ENCODE results near the gene LHFPL2. TPM values are rescaled to one million over a fixed set of nuclear protein-coding genes. Genes with fewer than 3 reads are reported as not detected.
"Not testable (repeated sequence)": the region's sequence is repeated elsewhere in the genome, so short reads cannot be mapped to it uniquely, and the experiment has no call there.

The LHFPL2 gene
- total and polyA plus RNA-seq, 2 donors (not counting 1 experiment from before 2014, with no cell fraction given), result 3.8 to 35.5 TPM

- Mint-ChIP-seq H3K9me3 (ENCODE audit: insufficient read depth) (peaks cover 3% of the 10 kb centered on the region), H3K4me1 (peaks cover 10% of the 10 kb centered on the region), H3K27me3 (no peaks in the 10 kb centered on the region), H3K4me3 (no peak overlapping the region), H3K27ac (no peak overlapping the region)
- Histone ChIP-seq H3K4me3 (ENCODE audit: control extremely low read depth in 1 of 5, extremely low read depth in 1 of 5, insufficient read depth in 1 of 5, low read depth in 2 of 5, low read length in 4 of 5) (no peak overlapping the region), H4K20me1 (ENCODE audit: control insufficient read depth, insufficient read depth, low read length, poor library complexity, severe bottlenecking) (no peaks in the 10 kb centered on the region), H3K79me2 (ENCODE audit: control insufficient read depth, insufficient read depth, low read length) (no peaks in the 10 kb centered on the region), H3K27me3 (replicated peaks in 1 of 4; ENCODE audit: control extremely low read depth in 1 of 4, control insufficient read depth in 3 of 4, insufficient read depth in 4 of 4, low read length in 3 of 4) (no peaks in the 10 kb centered on the region), H3K36me3 (replicated peaks in 1 of 2; ENCODE audit: control extremely low read depth in 1 of 2, control insufficient read depth in 1 of 2, extremely low read depth in 1 of 2, insufficient read depth in 2 of 2, low read length in 1 of 2) (peaks cover 1 to 5% of the 10 kb centered on the region in 2 experiments), H3K4me1 (ENCODE audit: control insufficient read depth in 2 of 2, insufficient read depth in 2 of 2, low read length in 2 of 2) (no peaks in the 10 kb centered on the region), H2AFZ (ENCODE audit: insufficient read depth, low read depth, low read length, poor library complexity, severe bottlenecking) (no peak overlapping the region), H3K9ac (ENCODE audit: low read length) (no peak overlapping the region), H3K9me3 (ENCODE audit: control extremely low read depth in 1 of 3, control insufficient read depth in 2 of 3, insufficient read depth in 1 of 3, low read length in 2 of 3) (peaks cover 0 to 7% (median 4%) of the 10 kb centered on the region in 3 donors), H3K4me2 (replicated peaks; ENCODE audit: low read depth, low read length, poor library complexity, severe bottlenecking) (no peak overlapping the region), H3K27ac (ENCODE audit: low read length in 2 of 2) (no peak overlapping the region)
- 4% methylated on average over 2 of the region's 3 CpGs for WGBS (ENCODE audit: insufficient coverage)
- DNase-seq, result no peak
- no peak for ATAC-seq (ENCODE audit: low read depth)
- ChIA-PET POLR2A (interaction anchor here (0.5 kb wide), 1 partner anchor 108 kb away, joined by 7 read pairs; no protein-coding TSS in a partner anchor), CTCF (interaction anchor here (0.7 to 1.0 kb wide), 3 partner anchors 9 to 27 kb away, joined by 3 to 4 read pairs (median 3); partner anchors contain the start of gene LHFPL2)
- TF ChIP-seq, protein P1, sequence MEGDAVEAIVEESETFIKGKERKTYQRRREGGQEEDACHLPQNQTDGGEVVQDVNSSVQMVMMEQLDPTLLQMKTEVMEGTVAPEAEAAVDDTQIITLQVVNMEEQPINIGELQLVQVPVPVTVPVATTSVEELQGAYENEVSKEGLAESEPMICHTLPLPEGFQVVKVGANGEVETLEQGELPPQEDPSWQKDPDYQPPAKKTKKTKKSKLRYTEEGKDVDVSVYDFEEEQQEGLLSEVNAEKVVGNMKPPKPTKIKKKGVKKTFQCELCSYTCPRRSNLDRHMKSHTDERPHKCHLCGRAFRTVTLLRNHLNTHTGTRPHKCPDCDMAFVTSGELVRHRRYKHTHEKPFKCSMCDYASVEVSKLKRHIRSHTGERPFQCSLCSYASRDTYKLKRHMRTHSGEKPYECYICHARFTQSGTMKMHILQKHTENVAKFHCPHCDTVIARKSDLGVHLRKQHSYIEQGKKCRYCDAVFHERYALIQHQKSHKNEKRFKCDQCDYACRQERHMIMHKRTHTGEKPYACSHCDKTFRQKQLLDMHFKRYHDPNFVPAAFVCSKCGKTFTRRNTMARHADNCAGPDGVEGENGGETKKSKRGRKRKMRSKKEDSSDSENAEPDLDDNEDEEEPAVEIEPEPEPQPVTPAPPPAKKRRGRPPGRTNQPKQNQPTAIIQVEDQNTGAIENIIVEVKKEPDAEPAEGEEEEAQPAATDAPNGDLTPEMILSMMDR (IDR thresholded peaks at IDR 0.05), result no peak
- no peak for TF ChIP-seq EZH2 (IDR thresholded peaks at IDR 0.05; ENCODE audit: borderline replicate concordance, insufficient read depth, low read depth, low read length, poor library complexity, severe bottlenecking)
- intact Hi-C loops (cut with micrococcal nuclease), result no loop called here
These were observed 27.3 kb downstream of the LHFPL2 start for GRCh38 chr5:78621291-78621738.

GRCh38 chr5:78620119-78620518 lies 28.5 kb downstream of the LHFPL2 start:
- H3K4me2 ChIP-seq (replicated peaks; ENCODE audit: low read depth, low read length, poor library complexity, severe bottlenecking); H3K27me3 Mint-ChIP-seq; H3K9ac ChIP-seq (ENCODE audit: low read length); H3K4me3 ChIP-seq (ENCODE audit: control extremely low read depth in 1 of 5, extremely low read depth in 1 of 5, insufficient read depth in 1 of 5, low read depth in 2 of 5, low read length in 4 of 5); H3K27me3 ChIP-seq (replicated peaks in 1 of 4; ENCODE audit: control extremely low read depth in 1 of 4, control insufficient read depth in 3 of 4, insufficient read depth in 4 of 4, low read length in 3 of 4); H3K9me3 Mint-ChIP-seq (ENCODE audit: insufficient read depth); intact Hi-C loops (cut with micrococcal nuclease); H2AFZ ChIP-seq (ENCODE audit: insufficient read depth, low read depth, low read length, poor library complexity, severe bottlenecking); POLR2A ChIA-PET; H3K4me3 Mint-ChIP-seq; DNase-seq; H3K9me3 ChIP-seq (ENCODE audit: control extremely low read depth in 1 of 3, control insufficient read depth in 2 of 3, insufficient read depth in 1 of 3, low read length in 2 of 3); H3K4me1 ChIP-seq (ENCODE audit: control insufficient read depth in 2 of 2, insufficient read depth in 2 of 2, low read length in 2 of 2); H4K20me1 ChIP-seq (ENCODE audit: control insufficient read depth, insufficient read depth, low read length, poor library complexity, severe bottlenecking); ATAC-seq (ENCODE audit: low read depth); H3K36me3 ChIP-seq (replicated peaks in 1 of 2; ENCODE audit: control extremely low read depth in 1 of 2, control insufficient read depth in 1 of 2, extremely low read depth in 1 of 2, insufficient read depth in 2 of 2, low read length in 1 of 2); H3K27ac Mint-ChIP-seq; CTCF ChIA-PET; H3K79me2 ChIP-seq (ENCODE audit: control insufficient read depth, insufficient read depth, low read length); H3K27ac ChIP-seq (ENCODE audit: low read length in 2 of 2): not testable (repeated sequence)
- WGBS (ENCODE audit: insufficient coverage), result 100% methylated on average over 2 of the region's 4 CpGs
- peaks cover 10% of the 10 kb centered on the region for H3K4me1 Mint-ChIP-seq
